HEK293T (cell line): ENCODE data around the gene ZNF655.

Source experiments
- ARNT ChIP-seq: fragments of 450-650 bp; IDR thresholded peaks from 2 replicates; pipeline ENCODE4 v1.6.1; 2017; ENCODE audit warnings: mild to moderate bottlenecking
- BHLHE40 ChIP-seq: fragments of 450-650 bp; IDR thresholded peaks from 2 replicates; pipeline ENCODE4 v1.6.1; 2016; ENCODE audit warnings: mild to moderate bottlenecking, moderate library complexity, borderline replicate concordance
- CTBP1 ChIP-seq: fragments of 450-650 bp; IDR thresholded peaks from 2 replicates; pipeline ENCODE4 v1.6.1; 2016; ENCODE audit warnings: borderline replicate concordance
- ELF4 ChIP-seq: fragments of 450-650 bp; IDR thresholded peaks from 2 replicates; pipeline ENCODE4 v1.6.1; 2017; ENCODE audit warnings: antibody characterized with exemption
- FOXA1 ChIP-seq: fragments of 450-650 bp; IDR thresholded peaks from 2 replicates; pipeline ENCODE4 v1.6.1; 2016; ENCODE audit warnings: mild to moderate bottlenecking
- FOXK2 ChIP-seq: fragments of 450-650 bp; IDR thresholded peaks from 2 replicates; pipeline ENCODE4 v1.6.1; 2016; ENCODE audit warnings: mild to moderate bottlenecking
- FOXM1 ChIP-seq: fragments of 450-650 bp; IDR thresholded peaks from 2 replicates; pipeline ENCODE4 v1.6.1; 2017; ENCODE audit warnings: mild to moderate bottlenecking, borderline replicate concordance
- L3MBTL2 ChIP-seq: fragments of 450-650 bp; conservative IDR thresholded peaks from 2 replicates; pipeline ENCODE4 v1.6.1; 2016; ENCODE audit warnings: mild to moderate bottlenecking
- NFRKB ChIP-seq: fragments of 450-650 bp; IDR thresholded peaks from 2 replicates; pipeline ENCODE4 v1.6.1; 2016; ENCODE audit warnings: mild to moderate bottlenecking, moderate library complexity
- PKNOX1 ChIP-seq: fragments of 450-650 bp; IDR thresholded peaks from 2 replicates; pipeline ENCODE4 v1.6.1; 2016
- SP1 ChIP-seq: fragments of 450-650 bp; IDR thresholded peaks from 2 replicates; pipeline ENCODE4 v1.6.1; 2017
- SUZ12 ChIP-seq: fragments of 450-650 bp; IDR thresholded peaks from 2 replicates; pipeline ENCODE4 v1.6.1; 2016; ENCODE audit warnings: mild to moderate bottlenecking
- ZNF384 ChIP-seq: fragments of 450-650 bp; IDR thresholded peaks from 2 replicates; pipeline ENCODE4 v1.6.1; 2016

GRCh38 chr7:99576251-99576650 lies 17.8 kb downstream of the ZNF655 start:
- TF ChIP-seq FOXM1 = no peak
- TF ChIP-seq BHLHE40 = no peak
- no peak for TF ChIP-seq FOXK2
- TF ChIP-seq PKNOX1 = no peak
- TF ChIP-seq NFRKB = no peak
- no peak for TF ChIP-seq ELF4
- no peak for TF ChIP-seq SP1
- no peak for TF ChIP-seq SUZ12
- no peak for TF ChIP-seq ZNF384
- TF ChIP-seq FOXA1 = no peak
- TF ChIP-seq CTBP1 = no peak
- no peak for TF ChIP-seq L3MBTL2
- TF ChIP-seq ARNT = no peak
